Esophagus (tissue), 2 donors: Measurements from ENCODE around the gene PHOX2A. TPM values are rescaled to one million over a fixed set of nuclear protein-coding genes. Genes with fewer than 3 reads are reported as not detected.

Experiments
- H3K27ac ChIP-seq, 2 donors: one replicate each; pipeline ENCODE4 v1.5.1; 2013; ENCODE audit warnings: low read depth in 2 of 2, mild to moderate bottlenecking in 2 of 2, inconsistent platforms in 1 of 2, low read length in 1 of 2, moderate library complexity in 1 of 2
- H3K27me3 ChIP-seq, 2 donors: one replicate each; pipeline ENCODE4 v1.6.1; 2013; ENCODE audit warnings: low read length in 2 of 2, control low read depth in 1 of 2, mild to moderate bottlenecking in 1 of 2; ENCODE audit not compliant: insufficient read depth in 2 of 2, control insufficient read depth in 1 of 2
- H3K36me3 ChIP-seq, 2 donors: one replicate each; pipeline ENCODE4 v1.6.1; 2013; ENCODE audit warnings: low read length in 1 of 2; ENCODE audit not compliant: control insufficient read depth in 2 of 2, insufficient read depth in 2 of 2
- H3K4me1 ChIP-seq, 2 donors: one replicate each; pipeline ENCODE4 v1.6.1; 2013; ENCODE audit warnings: low read length in 1 of 2; ENCODE audit not compliant: control insufficient read depth in 2 of 2, insufficient read depth in 2 of 2
- H3K4me3 ChIP-seq, 2 donors: one replicate each; pipeline ENCODE4 v1.5.1; 2013; ENCODE audit warnings: low read length in 2 of 2, mild to moderate bottlenecking in 2 of 2, low read depth in 1 of 2, moderate library complexity in 1 of 2
- H3K9me3 ChIP-seq, 2 donors: one replicate each; pipeline ENCODE4 v1.6.1; 2013; ENCODE audit warnings: mild to moderate bottlenecking in 2 of 2, low read depth in 1 of 2, low read length in 1 of 2, moderate library complexity in 1 of 2; ENCODE audit not compliant: control insufficient read depth in 2 of 2, insufficient read depth in 1 of 2
- whole genome bisulfite sequencing, 2 donors: extraction: QIAGEN DNeasy Blood & Tissue Kit; methylation state at CpG; one replicate each; pipeline ENCODE4 v1.1.7; 2013; 5-methylcytosine and 5-hydroxymethylcytosine counted together
- polyA plus RNA-seq, 2 donors: library from polyadenylated mRNA; stranded (reverse); fragments of 200-250 nt; gene quantifications; one replicate each; pipeline ENCODE4 v1.2.3, GENCODE V29; 2013
- donor health status: healthy with polysubstance abuse.
- donor health status: Bipolar disorder and iron deficiency.

PHOX2A gene
- polyA plus RNA-seq, 2 donors: not detected

DNA sequence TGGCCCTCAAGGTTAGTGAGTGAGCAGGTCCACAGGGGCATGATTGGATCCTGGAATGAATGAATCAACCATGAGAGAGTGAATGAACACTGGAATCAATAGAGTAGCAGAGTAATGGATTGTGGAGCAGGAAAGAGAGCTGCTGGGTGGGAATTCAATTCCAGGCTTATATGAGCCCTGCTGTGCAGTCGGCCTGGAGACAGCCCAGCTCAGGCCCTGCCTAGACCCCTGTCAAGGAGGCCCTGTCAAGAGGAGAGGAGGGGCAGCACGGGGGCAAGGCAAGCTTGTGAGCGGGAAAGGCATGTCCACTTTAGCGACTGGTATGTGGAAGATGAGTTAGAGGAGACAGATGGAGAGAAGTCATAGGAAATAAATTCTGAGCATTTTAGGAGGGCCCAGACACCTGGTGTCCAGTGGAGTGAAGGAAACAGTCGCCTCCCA lies 53.3 kb downstream of the PHOX2A start:
- H3K27me3 ChIP-seq: no peaks in the 10 kb centered on the region
- peaks cover 0 to 7% of the 10 kb centered on the region in 2 donors for H3K4me1 ChIP-seq
- no peak overlapping the region for H3K27ac ChIP-seq
- no peak overlapping the region for H3K4me3 ChIP-seq
- no peaks in the 10 kb centered on the region for H3K9me3 ChIP-seq
- WGBS, 2 donors: 86 to 87% methylated on average over 5 of the region's 5 CpGs
- no peaks in the 10 kb centered on the region for H3K36me3 ChIP-seq

DNA sequence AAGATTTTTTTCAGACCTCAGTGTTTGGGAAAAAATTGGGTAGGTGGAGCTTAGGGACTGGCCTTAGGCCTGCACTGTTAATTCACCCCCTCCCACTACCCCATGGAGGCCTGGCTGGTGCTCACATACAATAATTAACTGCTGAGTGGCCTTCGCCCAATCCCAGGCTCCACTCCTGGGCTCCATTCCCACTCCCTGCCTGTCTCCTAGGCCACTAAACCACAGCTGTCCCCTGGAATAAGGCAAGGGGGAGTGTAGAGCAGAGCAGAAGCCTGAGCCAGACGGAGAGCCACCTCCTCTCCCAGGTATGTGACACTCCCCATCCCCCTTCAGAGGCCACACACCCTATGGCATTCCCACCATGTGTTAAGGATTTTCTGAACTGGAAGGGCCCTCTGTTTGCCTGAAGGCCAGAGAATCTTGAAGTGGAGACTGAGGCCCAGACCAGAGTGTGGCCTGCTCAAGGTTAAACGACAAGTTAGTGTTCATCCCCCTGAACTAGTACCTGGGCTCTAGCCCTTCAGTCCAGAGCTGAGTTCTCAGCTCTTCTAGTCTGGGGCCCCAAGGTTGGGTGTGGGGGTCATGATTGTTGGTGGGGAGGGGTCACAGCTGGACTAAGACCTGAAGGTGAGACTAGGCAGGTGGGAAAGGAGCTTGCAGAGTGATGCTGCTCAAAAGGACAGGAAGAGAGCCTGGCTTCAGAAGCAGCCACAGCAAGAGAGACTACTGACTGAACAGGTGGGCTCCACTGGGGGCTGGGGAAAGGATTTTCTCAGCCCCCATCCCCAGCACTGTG lies 54.3 kb downstream of the PHOX2A start:
- no peaks in the 10 kb centered on the region for H3K27me3 ChIP-seq
- H3K4me3 ChIP-seq: no peak overlapping the region
- peaks cover 0 to 7% of the 10 kb centered on the region in 2 donors for H3K4me1 ChIP-seq
- no peaks in the 10 kb centered on the region for H3K36me3 ChIP-seq
- no peak overlapping the region for H3K27ac ChIP-seq
- H3K9me3 ChIP-seq: no peaks in the 10 kb centered on the region
- 66 to 74% methylated on average over 3 of the region's 3 CpGs for WGBS, 2 donors

Other genes with a start within 250 kb of the PHOX2A start
- 1 to 10 TPM; 2.9 to 4.6 TPM for gene IL18BP, start 245.3 kb downstream of the PHOX2A start, polyA plus RNA-seq
- gene NUMA1, start 163.6 kb downstream of the PHOX2A start, polyA plus RNA-seq: 100 to 1,000 TPM; 108 to 205 TPM
- 1 to 10 TPM; 3.1 to 4.6 TPM for gene LRRC51, start 163.3 kb downstream of the PHOX2A start, polyA plus RNA-seq
- 100 to 1,000 TPM in 1 of 2 donors, 10 to 100 TPM in 1; 50.6 to 109 TPM for gene LAMTOR1, start 140.9 kb downstream of the PHOX2A start, polyA plus RNA-seq
- gene TOMT, start 138.3 kb downstream of the PHOX2A start, polyA plus RNA-seq: not detected
- 10 to 100 TPM; 46.8 to 60.0 TPM for gene ANAPC15, start 131.5 kb downstream of the PHOX2A start, polyA plus RNA-seq
- gene FOLR3, start 108.5 kb downstream of the PHOX2A start, polyA plus RNA-seq: under 1 TPM; 0.11 to 0.41 TPM
- under 1 TPM; 0.26 to 0.94 TPM for gene FOLR1, start 52.0 kb downstream of the PHOX2A start, polyA plus RNA-seq
- gene FOLR2, start 27.4 kb downstream of the PHOX2A start, polyA plus RNA-seq: 1 to 10 TPM; 1.1 to 2.8 TPM
- 10 to 100 TPM; 28.9 to 88.1 TPM for gene INPPL1, start 19.4 kb downstream of the PHOX2A start, polyA plus RNA-seq
- gene CLPB, start 190.4 kb upstream of the PHOX2A start, polyA plus RNA-seq: 1 to 10 TPM; 6.0 to 7.9 TPM